K562 (cell line): Measurements from ENCODE around the gene FAM227B. TPM values are rescaled to one million over a fixed set of nuclear protein-coding genes. Genes with fewer than 3 reads are reported as not detected.

Experiments
- ARID3B ChIP-seq: fragments of 250-450 bp; sonication (Bioruptor Pico); IDR thresholded peaks from 2 replicates; pipeline ENCODE4 v1.4.0; 2020; ENCODE audit warnings: borderline replicate concordance
- ATF4 ChIP-seq: fragments of 450-650 bp; formaldehyde crosslinking; IDR thresholded peaks from 2 replicates; pipeline ENCODE4 v1.4.0; 2022; ENCODE audit warnings: mild to moderate bottlenecking, moderate library complexity
- C11orf30 ChIP-seq: fragments of 450-650 bp; IDR thresholded peaks from 2 replicates; pipeline ENCODE4 v1.6.1; 2016; ENCODE audit warnings: low read depth, mild to moderate bottlenecking
- CC2D1A ChIP-seq: fragments of 450-650 bp; IDR thresholded peaks from 2 replicates; pipeline ENCODE4 v1.6.1; 2017; ENCODE audit warnings: mild to moderate bottlenecking
- COPS2 ChIP-seq: fragments of 450-650 bp; conservative IDR thresholded peaks from 2 replicates; pipeline ENCODE4 v1.6.1; 2016; ENCODE audit warnings: mild to moderate bottlenecking, moderate library complexity
- ELK3 ChIP-seq: fragments of 450-650 bp; formaldehyde crosslinking; IDR thresholded peaks from 2 replicates; pipeline ENCODE4 v1.4.0; 2020; ENCODE audit warnings: mild to moderate bottlenecking
- GTF2E2 ChIP-seq: fragments of 200-800 bp; sonication (Bioruptor generic); IDR thresholded peaks from 2 replicates; pipeline ENCODE4 v1.6.1; 2016; ENCODE audit warnings: missing genetic modification characterization, missing compliant biosample characterization
- IFI16 ChIP-seq: fragments of 250-450 bp; sonication (Bioruptor Pico); IDR thresholded peaks from 2 replicates; pipeline ENCODE4 v2.1.2; 2022; ENCODE audit warnings: mild to moderate bottlenecking, inconsistent platforms
- MCM5 ChIP-seq: fragments of 450-650 bp; IDR thresholded peaks from 2 replicates; pipeline ENCODE4 v1.6.1; 2016; ENCODE audit warnings: low read depth
- NFIC ChIP-seq: fragments of 450-650 bp; IDR thresholded peaks from 2 replicates; pipeline ENCODE4 v1.6.1; 2017; ENCODE audit warnings: mild to moderate bottlenecking, inconsistent platforms
- POLR3G ChIP-seq: IDR thresholded peaks from 2 replicates; pipeline ENCODE4 v1.6.1; 2011; ENCODE audit not compliant: insufficient read length, insufficient replicate concordance; ENCODE audit errors: extremely low read depth
- POU5F1 ChIP-seq: fragments of 150-350 bp; IDR thresholded peaks from 2 replicates; pipeline ENCODE4 v1.6.1; 2014; ENCODE audit warnings: borderline replicate concordance, low read length, low read depth, mild to moderate bottlenecking; ENCODE audit not compliant: partially characterized antibody
- RFX1 ChIP-seq: fragments of 450-650 bp; IDR thresholded peaks from 2 replicates; pipeline ENCODE4 v1.6.1; 2016; ENCODE audit warnings: mild to moderate bottlenecking, moderate library complexity
- SOX6 ChIP-seq: fragments of 450-650 bp; IDR thresholded peaks from 2 replicates; pipeline ENCODE4 v1.6.1; 2014; ENCODE audit warnings: mild to moderate bottlenecking
- TBP ChIP-seq: optimal IDR thresholded peaks from 2 replicates; pipeline ENCODE3; 2011; ENCODE audit warnings: low read depth, low read length, improper control_type of control experiment
- TCF7 ChIP-seq: sonication (generic); IDR thresholded peaks from 2 replicates; pipeline ENCODE4 v1.6.1; 2016; ENCODE audit warnings: antibody characterized with exemption, borderline replicate concordance
- THRB ChIP-seq: fragments of 450-650 bp; formaldehyde crosslinking; conservative IDR thresholded peaks from 2 replicates; pipeline ENCODE4 v1.4.0; 2022; ENCODE audit warnings: mild to moderate bottlenecking, missing genetic modification characterization
- ZNF592 ChIP-seq: fragments of 450-650 bp; IDR thresholded peaks from 2 replicates; pipeline ENCODE4 v1.6.1; 2017; ENCODE audit warnings: antibody characterized with exemption, mild to moderate bottlenecking
- ZSCAN29 ChIP-seq: fragments of 450-650 bp; IDR thresholded peaks from 2 replicates; pipeline ENCODE4 v1.6.1; 2017
- polyA plus RNA-seq, 8 experiments: library from polyadenylated mRNA; depleted of rRNA in 4 of 8; stranded (reverse) in 5 of 8; unstranded in 3 of 8; fragments of >200 nt; fragmentation: Nextera tagmentation in 2 of 8; fragmentation: Illumina TruSeq in 1 of 8; extraction: Ambion mirVana in 2 of 8; extraction: Trizol in 1 of 8; gene quantifications; 2 replicates each; pipeline versions ENCODE4 v1.2.1 to v1.2.3, GENCODE V29; 2011 to 2014; ENCODE audit warnings: inconsistent platforms in 1 of 8, missing spikeins in 1 of 8
- total RNA-seq, 7 experiments: library from RNA; depleted of rRNA in 6 of 7; stranded (reverse); fragments of >200 nt in 6 of 7; fragmentation: Illumina TruSeq in 2 of 7; extraction: Trizol in 2 of 7; gene quantifications; 2 replicates each; pipeline versions ENCODE4 v1.2.1 to v1.2.3, GENCODE V29; 2011 to 2021; ENCODE audit warnings: low replicate concordance in 1 of 7

The FAM227B gene
- total and polyA plus RNA-seq, 9 of the 15 experiments (the other 6 are each of a cell fraction or from before 2014, with no cell fraction given) = 5.1 to 12.5 (median 11.2) TPM

GRCh38 chr15:49644364-49644794, 23.8 kb upstream of the FAM227B start (continued):
- TF ChIP-seq MCM5 (no peak), C11orf30 (peak; percentile 69), SOX6 (no peak), TBP (no peak), IFI16 (no peak), POLR3G (no peak), THRB (CRISPR knock-in tag) (no peak), NFIC (peak; percentile 60), COPS2 (no peak), ELK3 (no peak), ZNF592 (no peak), TCF7 (no peak), GTF2E2 (no peak), POU5F1 (no peak), ATF4 (no peak), ARID3B (CRISPR knock-in tag) (no peak), CC2D1A (no peak), RFX1 (0 out of 2 replicates have a peak, but pooled peaks have one; percentile 13), ZSCAN29 (no peak)
